ENCODE results near the gene SPACA4. TPM values are rescaled to one million over a fixed set of nuclear protein-coding genes. Genes with fewer than 3 reads are reported as not detected.

SPACA4 gene
- total RNA-seq, 1 donor from 2014 or later = not detected

DNA sequence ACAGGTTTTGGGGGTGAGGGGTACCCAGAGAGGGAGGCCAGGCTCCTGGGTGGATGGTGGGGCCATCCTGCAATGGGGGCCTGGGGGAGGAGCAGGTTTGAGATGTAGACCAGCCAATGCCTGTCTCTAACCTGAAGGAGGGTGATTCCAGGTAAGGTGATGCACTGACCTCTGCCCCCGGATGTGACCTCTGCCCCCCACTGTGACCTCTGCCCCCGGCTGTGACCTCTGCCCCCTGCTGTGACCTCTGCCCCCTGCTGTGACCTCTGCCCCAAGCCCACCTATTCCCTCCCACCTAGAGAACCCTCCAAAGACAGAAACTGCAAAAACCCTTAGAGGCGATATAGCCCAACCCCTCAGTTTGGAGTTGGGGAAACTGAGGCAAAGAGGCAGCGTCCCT is 10.3 kb upstream of the SPACA4 start:
- H3K27ac Mint-ChIP-seq = no peak overlapping the region
- H3K4me1 Mint-ChIP-seq = peaks cover 4% of the 10 kb centered on the region
- no peak overlapping the region for H3K4me3 ChIP-seq
- no peak overlapping the region for H2AFZ ChIP-seq (replicated peaks)
- no peaks in the 10 kb centered on the region for H3K9me3 Mint-ChIP-seq
- no peaks in the 10 kb centered on the region for H3K36me3 Mint-ChIP-seq
- no peaks in the 10 kb centered on the region for H3K27me3 ChIP-seq
- H3K27me3 Mint-ChIP-seq (ENCODE audit: insufficient read depth, low read depth) = peaks cover 5% of the 10 kb centered on the region
- no peaks in the 10 kb centered on the region for H3F3A ChIP-seq (ENCODE audit: low read depth)
- TF ChIP-seq EZH2phosphoT487 (IDR thresholded peaks at IDR 0.05) = no peak
- TF ChIP-seq EZH2 (IDR thresholded peaks at IDR 0.05) = no peak
- no peak for TF ChIP-seq CTCF (IDR thresholded peaks at IDR 0.05)
- no peaks in the 10 kb centered on the region for H4K20me1 ChIP-seq (ENCODE audit: low read depth)
- H3K9ac ChIP-seq = no peak overlapping the region
- DNase-seq (ENCODE audit: low spot score) = no peak
- no peak overlapping the region for H3K27ac ChIP-seq
- H3K4me1 ChIP-seq = no peaks in the 10 kb centered on the region
- no peaks in the 10 kb centered on the region for H3K9me3 ChIP-seq (ENCODE audit: low read depth)
- no peak overlapping the region for H3K4me3 Mint-ChIP-seq
- no peaks in the 10 kb centered on the region for H3K79me2 ChIP-seq (ENCODE audit: low read depth)
- H3K36me3 ChIP-seq = no peaks in the 10 kb centered on the region
- H3K4me2 ChIP-seq = no peak overlapping the region

DNA sequence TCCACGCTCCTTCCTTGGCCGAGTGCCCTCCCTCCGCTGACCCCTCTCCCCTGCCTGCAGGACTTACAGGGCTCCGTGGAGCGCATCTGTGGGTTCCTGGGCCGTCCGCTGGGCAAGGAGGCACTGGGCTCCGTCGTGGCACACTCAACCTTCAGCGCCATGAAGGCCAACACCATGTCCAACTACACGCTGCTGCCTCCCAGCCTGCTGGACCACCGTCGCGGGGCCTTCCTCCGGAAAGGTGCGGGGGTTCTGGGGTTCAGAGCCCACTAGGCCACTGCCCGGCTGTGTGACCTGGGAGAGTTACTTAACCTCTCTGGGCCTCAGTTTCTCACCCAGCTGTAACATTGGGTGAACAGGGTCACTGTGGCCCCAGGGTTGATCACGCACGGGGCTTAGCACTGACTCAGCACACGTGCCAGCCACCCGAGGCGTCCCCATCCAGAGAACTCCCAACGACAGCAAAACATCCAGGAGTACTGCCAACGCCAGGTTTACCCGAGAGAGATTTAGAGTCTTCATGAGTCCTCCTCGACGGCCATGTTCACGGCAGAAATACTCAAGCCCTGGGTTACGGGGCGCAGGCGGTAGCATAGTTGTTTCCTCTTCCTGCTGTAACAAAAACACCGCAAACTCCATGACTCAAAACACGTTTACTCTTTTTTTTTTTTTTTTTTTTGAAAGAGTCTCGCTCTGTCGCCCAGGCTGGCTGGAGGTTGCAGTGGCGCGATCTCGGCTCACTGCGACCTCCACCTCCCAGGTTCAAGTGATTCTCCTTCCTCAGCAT is 9.7 kb upstream of the SPACA4 start:
- H3K4me1 Mint-ChIP-seq = peaks cover 4% of the 10 kb centered on the region
- Histone ChIP-seq H3F3A (ENCODE audit: low read depth) (no peaks in the 10 kb centered on the region), H3K79me2 (ENCODE audit: low read depth) (no peaks in the 10 kb centered on the region), H3K4me1 (no peaks in the 10 kb centered on the region), H3K36me3 (no peaks in the 10 kb centered on the region), H3K4me2 (no peak overlapping the region), H3K27me3 (no peaks in the 10 kb centered on the region), H3K27ac (no peak overlapping the region), H3K9ac (no peak overlapping the region), H3K4me3 (no peak overlapping the region), H3K9me3 (ENCODE audit: low read depth) (no peaks in the 10 kb centered on the region), H2AFZ (replicated peaks) (no peak overlapping the region), H4K20me1 (ENCODE audit: low read depth) (no peaks in the 10 kb centered on the region)
- DNase-seq (ENCODE audit: low spot score) = no peak
- no peaks in the 10 kb centered on the region for H3K9me3 Mint-ChIP-seq
- no peaks in the 10 kb centered on the region for H3K36me3 Mint-ChIP-seq
- H3K27me3 Mint-ChIP-seq (ENCODE audit: insufficient read depth, low read depth) = peaks cover 7% of the 10 kb centered on the region
- H3K4me3 Mint-ChIP-seq = no peak overlapping the region
- H3K27ac Mint-ChIP-seq = no peak overlapping the region
- TF ChIP-seq EZH2 (IDR thresholded peaks at IDR 0.05) = no peak
- TF ChIP-seq CTCF (IDR thresholded peaks at IDR 0.05) = no peak
- no peak for TF ChIP-seq EZH2phosphoT487 (IDR thresholded peaks at IDR 0.05)

- H3K27me3 ChIP-seq = no peaks in the 10 kb centered on the region
- no peak overlapping the region for H2AFZ ChIP-seq (replicated peaks)
- H3K79me2 ChIP-seq (ENCODE audit: low read depth) = no peaks in the 10 kb centered on the region
- TF ChIP-seq EZH2phosphoT487 (IDR thresholded peaks at IDR 0.05) (no peak), CTCF (IDR thresholded peaks at IDR 0.05) (no peak), EZH2 (IDR thresholded peaks at IDR 0.05) (no peak)
- H3K4me2 ChIP-seq = no peak overlapping the region
- no peak overlapping the region for H3K4me3 Mint-ChIP-seq
- no peaks in the 10 kb centered on the region for H3K36me3 ChIP-seq
- peaks cover 7% of the 10 kb centered on the region for H3K27me3 Mint-ChIP-seq (ENCODE audit: insufficient read depth, low read depth)
- no peak for DNase-seq (ENCODE audit: low spot score)
- H3K27ac Mint-ChIP-seq = no peak overlapping the region
- no peaks in the 10 kb centered on the region for H3F3A ChIP-seq (ENCODE audit: low read depth)
- no peaks in the 10 kb centered on the region for H3K36me3 Mint-ChIP-seq
- H3K4me3 ChIP-seq = no peak overlapping the region
- H3K9ac ChIP-seq = no peak overlapping the region
- H3K9me3 ChIP-seq (ENCODE audit: low read depth) = no peaks in the 10 kb centered on the region
- no peaks in the 10 kb centered on the region for H3K4me1 ChIP-seq
- H3K9me3 Mint-ChIP-seq = no peaks in the 10 kb centered on the region
- no peak overlapping the region for H3K27ac ChIP-seq
- H3K4me1 Mint-ChIP-seq = peaks cover 4% of the 10 kb centered on the region
- H4K20me1 ChIP-seq (ENCODE audit: low read depth) = no peaks in the 10 kb centered on the region
These were observed 7.4 kb upstream of the SPACA4 start for GRCh38 chr19:48598996-48599700.

Data from neural progenitor cell (in vitro differentiated cells).